SK-N-SH treated with all-trans-retinoic acid at 6 μM for 48 hours (cell line): Measurements from ENCODE around the gene EPGN.

Experiments
- RARB ChIP-seq: fragments of 250-450 bp; sonication (Bioruptor Pico); IDR thresholded peaks from 2 replicates; pipeline ENCODE4 v1.8.0; 2021; ENCODE audit warnings: mild to moderate bottlenecking, moderate library complexity
- TCF4 ChIP-seq: fragments of 250-450 bp; sonication (Bioruptor Pico); IDR thresholded peaks from 2 replicates; pipeline ENCODE4 v1.8.0; 2021; ENCODE audit warnings: mild to moderate bottlenecking, moderate library complexity, borderline replicate concordance
- ZFP3 ChIP-seq: fragments of 250-450 bp; sonication (Bioruptor Pico); IDR thresholded peaks from 2 replicates; pipeline ENCODE4 v1.5.0; 2020; ENCODE audit warnings: mild to moderate bottlenecking, moderate library complexity
- ZNF70 ChIP-seq: fragments of 450-650 bp; formaldehyde crosslinking; IDR thresholded peaks from 2 replicates; pipeline ENCODE4 v1.5.0; 2020; ENCODE audit warnings: mild to moderate bottlenecking, moderate library complexity
- TF ChIP-seq, protein P1 (sequence below): fragments of 250-450 bp; sonication (Bioruptor Pico); IDR thresholded peaks from 2 replicates; pipeline ENCODE4 v1.8.0; 2020; ENCODE audit warnings: mild to moderate bottlenecking, moderate library complexity, borderline replicate concordance
- TF ChIP-seq, protein P2 (sequence below): fragments of 250-450 bp; sonication (Bioruptor Pico); IDR thresholded peaks from 2 replicates; pipeline ENCODE4 v1.5.1; 2020; ENCODE audit warnings: low read depth, mild to moderate bottlenecking, moderate library complexity
- TF ChIP-seq, protein P3 (sequence below): fragments of 250-450 bp; sonication (Bioruptor Pico); IDR thresholded peaks from 2 replicates; pipeline ENCODE4 v1.5.0; 2020; ENCODE audit warnings: mild to moderate bottlenecking, moderate library complexity

DNA sequence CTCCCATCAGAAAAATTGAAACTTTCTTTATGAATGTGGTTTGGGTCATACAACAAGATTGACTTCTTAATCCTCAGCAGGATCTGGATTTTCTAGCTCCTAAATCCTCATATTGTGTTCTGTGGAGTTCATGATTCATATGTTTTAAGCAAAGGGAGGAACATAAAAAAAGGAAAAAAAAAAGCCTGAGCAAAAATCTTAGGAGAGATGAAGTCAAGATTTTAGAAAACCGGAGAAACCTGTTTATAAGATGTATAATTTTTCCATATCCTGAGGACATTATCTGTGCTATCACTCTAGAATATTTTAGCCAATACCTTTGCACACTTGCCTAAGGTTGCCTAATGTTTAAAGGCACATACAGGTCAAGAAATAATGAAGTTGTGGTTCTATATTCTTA is 49.7 kb downstream of the EPGN start:
- TF ChIP-seq, protein P1, sequence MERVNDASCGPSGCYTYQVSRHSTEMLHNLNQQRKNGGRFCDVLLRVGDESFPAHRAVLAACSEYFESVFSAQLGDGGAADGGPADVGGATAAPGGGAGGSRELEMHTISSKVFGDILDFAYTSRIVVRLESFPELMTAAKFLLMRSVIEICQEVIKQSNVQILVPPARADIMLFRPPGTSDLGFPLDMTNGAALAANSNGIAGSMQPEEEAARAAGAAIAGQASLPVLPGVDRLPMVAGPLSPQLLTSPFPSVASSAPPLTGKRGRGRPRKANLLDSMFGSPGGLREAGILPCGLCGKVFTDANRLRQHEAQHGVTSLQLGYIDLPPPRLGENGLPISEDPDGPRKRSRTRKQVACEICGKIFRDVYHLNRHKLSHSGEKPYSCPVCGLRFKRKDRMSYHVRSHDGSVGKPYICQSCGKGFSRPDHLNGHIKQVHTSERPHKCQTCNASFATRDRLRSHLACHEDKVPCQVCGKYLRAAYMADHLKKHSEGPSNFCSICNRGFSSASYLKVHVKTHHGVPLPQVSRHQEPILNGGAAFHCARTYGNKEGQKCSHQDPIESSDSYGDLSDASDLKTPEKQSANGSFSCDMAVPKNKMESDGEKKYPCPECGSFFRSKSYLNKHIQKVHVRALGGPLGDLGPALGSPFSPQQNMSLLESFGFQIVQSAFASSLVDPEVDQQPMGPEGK (CRISPR knock-in tag), result no peak
- TF ChIP-seq RARB (CRISPR knock-in tag), result no peak
- no peak for TF ChIP-seq ZFP3 (CRISPR knock-in tag)
- TF ChIP-seq, protein P2, sequence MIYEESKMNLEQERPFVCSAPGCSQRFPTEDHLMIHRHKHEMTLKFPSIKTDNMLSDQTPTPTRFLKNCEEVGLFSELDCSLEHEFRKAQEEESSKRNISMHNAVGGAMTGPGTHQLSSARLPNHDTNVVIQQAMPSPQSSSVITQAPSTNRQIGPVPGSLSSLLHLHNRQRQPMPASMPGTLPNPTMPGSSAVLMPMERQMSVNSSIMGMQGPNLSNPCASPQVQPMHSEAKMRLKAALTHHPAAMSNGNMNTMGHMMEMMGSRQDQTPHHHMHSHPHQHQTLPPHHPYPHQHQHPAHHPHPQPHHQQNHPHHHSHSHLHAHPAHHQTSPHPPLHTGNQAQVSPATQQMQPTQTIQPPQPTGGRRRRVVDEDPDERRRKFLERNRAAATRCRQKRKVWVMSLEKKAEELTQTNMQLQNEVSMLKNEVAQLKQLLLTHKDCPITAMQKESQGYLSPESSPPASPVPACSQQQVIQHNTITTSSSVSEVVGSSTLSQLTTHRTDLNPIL (CRISPR knock-in tag), result no peak
- no peak for TF ChIP-seq ZNF70 (CRISPR knock-in tag)
- TF ChIP-seq, protein P3, sequence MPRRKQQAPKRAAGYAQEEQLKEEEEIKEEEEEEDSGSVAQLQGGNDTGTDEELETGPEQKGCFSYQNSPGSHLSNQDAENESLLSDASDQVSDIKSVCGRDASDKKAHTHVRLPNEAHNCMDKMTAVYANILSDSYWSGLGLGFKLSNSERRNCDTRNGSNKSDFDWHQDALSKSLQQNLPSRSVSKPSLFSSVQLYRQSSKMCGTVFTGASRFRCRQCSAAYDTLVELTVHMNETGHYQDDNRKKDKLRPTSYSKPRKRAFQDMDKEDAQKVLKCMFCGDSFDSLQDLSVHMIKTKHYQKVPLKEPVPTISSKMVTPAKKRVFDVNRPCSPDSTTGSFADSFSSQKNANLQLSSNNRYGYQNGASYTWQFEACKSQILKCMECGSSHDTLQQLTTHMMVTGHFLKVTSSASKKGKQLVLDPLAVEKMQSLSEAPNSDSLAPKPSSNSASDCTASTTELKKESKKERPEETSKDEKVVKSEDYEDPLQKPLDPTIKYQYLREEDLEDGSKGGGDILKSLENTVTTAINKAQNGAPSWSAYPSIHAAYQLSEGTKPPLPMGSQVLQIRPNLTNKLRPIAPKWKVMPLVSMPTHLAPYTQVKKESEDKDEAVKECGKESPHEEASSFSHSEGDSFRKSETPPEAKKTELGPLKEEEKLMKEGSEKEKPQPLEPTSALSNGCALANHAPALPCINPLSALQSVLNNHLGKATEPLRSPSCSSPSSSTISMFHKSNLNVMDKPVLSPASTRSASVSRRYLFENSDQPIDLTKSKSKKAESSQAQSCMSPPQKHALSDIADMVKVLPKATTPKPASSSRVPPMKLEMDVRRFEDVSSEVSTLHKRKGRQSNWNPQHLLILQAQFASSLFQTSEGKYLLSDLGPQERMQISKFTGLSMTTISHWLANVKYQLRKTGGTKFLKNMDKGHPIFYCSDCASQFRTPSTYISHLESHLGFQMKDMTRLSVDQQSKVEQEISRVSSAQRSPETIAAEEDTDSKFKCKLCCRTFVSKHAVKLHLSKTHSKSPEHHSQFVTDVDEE (CRISPR knock-in tag), result no peak
- no peak for TF ChIP-seq TCF4 (CRISPR knock-in tag)
